HepG2 (cell line): ENCODE data around the gene EXPH5. TPM values are rescaled to one million over a fixed set of nuclear protein-coding genes. Genes with fewer than 3 reads are reported as not detected.
A peak's percentile ranks its signal among the peaks of the same experiment; 100 is the strongest.

Experiments
- HOXA3 ChIP-seq: sonication (generic); formaldehyde crosslinking; IDR thresholded peaks from 2 replicates; pipeline ENCODE4 v1.5.0; 2020; ENCODE audit warnings: missing genetic modification reagents
- HOXA7 ChIP-seq: sonication (generic); formaldehyde crosslinking; IDR thresholded peaks from 2 replicates; pipeline ENCODE4 v1.8.1; 2022; ENCODE audit warnings: mild to moderate bottlenecking, missing genetic modification reagents, moderate library complexity
- PAWR ChIP-seq: sonication (generic); formaldehyde crosslinking; IDR thresholded peaks from 2 replicates; pipeline ENCODE4 v1.4.0; 2020; ENCODE audit warnings: missing genetic modification reagents, mild to moderate bottlenecking, borderline replicate concordance
- PCBP1 ChIP-seq: fragments of 200-400 bp; formaldehyde crosslinking; IDR thresholded peaks from 2 replicates; pipeline ENCODE4 v1.6.1; 2017; ENCODE audit warnings: mild to moderate bottlenecking, low read depth, low read length, borderline replicate concordance
- RBFOX2 ChIP-seq: fragments of 200-400 bp; formaldehyde crosslinking; IDR thresholded peaks from 2 replicates; pipeline ENCODE4 v1.6.1; 2017; ENCODE audit warnings: low read depth, mild to moderate bottlenecking, low read length
- SAP130 ChIP-seq: IDR thresholded peaks from 2 replicates; pipeline ENCODE4 v1.6.1; 2016; ENCODE audit warnings: low read depth
- SOX5 ChIP-seq: IDR thresholded peaks from 2 replicates; pipeline ENCODE4 v1.6.1; 2016; ENCODE audit warnings: borderline replicate concordance
- TBX2 ChIP-seq: sonication (generic); formaldehyde crosslinking; IDR thresholded peaks from 2 replicates; pipeline ENCODE4 v1.5.0; 2020; ENCODE audit warnings: missing genetic modification reagents, mild to moderate bottlenecking, borderline replicate concordance
- TCF7 ChIP-seq: sonication (generic); IDR thresholded peaks from 2 replicates; pipeline ENCODE4 v1.6.1; 2016; ENCODE audit warnings: antibody characterized with exemption, low read depth
- THAP9 ChIP-seq: sonication (generic); formaldehyde crosslinking; IDR thresholded peaks from 2 replicates; pipeline ENCODE4; 2020; ENCODE audit warnings: missing genetic modification reagents, mild to moderate bottlenecking, borderline replicate concordance
- TRAFD1 ChIP-seq: sonication (generic); formaldehyde crosslinking; IDR thresholded peaks from 2 replicates; pipeline ENCODE4 v1.5.1; 2020; ENCODE audit warnings: missing genetic modification reagents, mild to moderate bottlenecking, borderline replicate concordance
- USF2 ChIP-seq, 2 experiments: sonication (generic) in 1 of 2; formaldehyde crosslinking in 1 of 2; IDR thresholded peaks; 2 replicates each; pipeline versions ENCODE4 v1.5.1 to v1.6.1; 2011 to 2020; ENCODE audit warnings: borderline replicate concordance in 1 of 2, low read depth in 1 of 2, low read length in 1 of 2, mild to moderate bottlenecking in 1 of 2, missing genetic modification reagents in 1 of 2, moderate library complexity in 1 of 2
- ZFP36 ChIP-seq: fragments of 150-350 bp; IDR thresholded peaks from 2 replicates; pipeline ENCODE4 v1.6.1; 2018; ENCODE audit warnings: borderline replicate concordance, low read length, low read depth; ENCODE audit not compliant: partially characterized antibody
- ZFP91 ChIP-seq: sonication (generic); formaldehyde crosslinking; IDR thresholded peaks from 2 replicates; pipeline ENCODE4 v1.9.0; 2022; ENCODE audit warnings: missing genetic modification reagents, mild to moderate bottlenecking, borderline replicate concordance
- ZIK1 ChIP-seq: sonication (generic); formaldehyde crosslinking; IDR thresholded peaks from 2 replicates; pipeline ENCODE4 v1.5.0; 2020; ENCODE audit warnings: mild to moderate bottlenecking, low read depth, missing genetic modification reagents, borderline replicate concordance
- ZNF264 ChIP-seq: sonication (generic); formaldehyde crosslinking; IDR thresholded peaks from 2 replicates; pipeline ENCODE4 v1.4.0; 2020; ENCODE audit warnings: missing genetic modification reagents
- ZNF343 ChIP-seq: sonication (generic); formaldehyde crosslinking; IDR thresholded peaks from 2 replicates; pipeline ENCODE4 v1.4.0; 2020; ENCODE audit warnings: mild to moderate bottlenecking, missing genetic modification reagents
- ZNF552 ChIP-seq: sonication (generic); formaldehyde crosslinking; IDR thresholded peaks from 2 replicates; pipeline ENCODE4 v1.9.0; 2022; ENCODE audit warnings: missing genetic modification reagents, mild to moderate bottlenecking, borderline replicate concordance
- ZNF674 ChIP-seq: sonication (generic); formaldehyde crosslinking; IDR thresholded peaks from 2 replicates; pipeline ENCODE4 v1.5.0; 2020; ENCODE audit warnings: low read depth, mild to moderate bottlenecking, missing genetic modification reagents
- ZNF772 ChIP-seq: sonication (generic); formaldehyde crosslinking; IDR thresholded peaks from 2 replicates; pipeline ENCODE4 v1.5.0; 2020; ENCODE audit warnings: mild to moderate bottlenecking, missing genetic modification reagents
- polyA plus RNA-seq, 8 experiments: library from polyadenylated mRNA; depleted of rRNA in 3 of 8; stranded (reverse) in 7 of 8; unstranded in 1 of 8; fragments of >200 nt; fragmentation: Illumina TruSeq in 4 of 8; extraction: Trizol in 4 of 8; gene quantifications; 2 replicates each; pipeline versions ENCODE4 v1.2.1 to v1.2.3, GENCODE V29; 2011 to 2016; ENCODE audit warnings: low read depth in 4 of 8, missing spikeins in 1 of 8, mixed read lengths in 1 of 8; ENCODE audit not compliant: insufficient read depth in 1 of 8
- total RNA-seq, 5 experiments: library from RNA; depleted of rRNA; stranded (reverse); fragments of >200 nt; fragmentation: Illumina TruSeq; extraction: Trizol; gene quantifications; 2 replicates each; pipeline ENCODE4 v1.2.3, GENCODE V29; 2016; ENCODE audit warnings: low read depth in 1 of 5

Gene EXPH5
- total and polyA plus RNA-seq, 2 of the 13 experiments (the other 11 are each of a cell fraction or from before 2014, with no cell fraction given): under 0.01 to 0.02 TPM

- no peak for TF ChIP-seq ZNF772 (CRISPR knock-in tag)
- TF ChIP-seq ZFP36: no peak
- 0 out of 2 replicates have a peak, but pooled peaks have one; percentile 19 for TF ChIP-seq SOX5 (CRISPR knock-in tag)
- 0 out of 2 replicates have a peak, but pooled peaks have one; percentile 24 for TF ChIP-seq THAP9 (CRISPR knock-in tag)
- TF ChIP-seq HOXA3: peak; percentile 82; the same call in 1 of the 2 replicates
- TF ChIP-seq PAWR (CRISPR knock-in tag): no peak
- no peak for TF ChIP-seq USF2 (IDR thresholded peaks at IDR 0.05; ENCODE audit: low read depth, low read length)
- no peak for TF ChIP-seq USF2 (CRISPR knock-in tag; IDR thresholded peaks at IDR 0.05; ENCODE audit: borderline replicate concordance)
- TF ChIP-seq ZNF674: no peak
- peak; percentile 94 for TF ChIP-seq SAP130 (CRISPR knock-in tag)
- TF ChIP-seq RBFOX2: peak; percentile 75
- no peak for TF ChIP-seq ZNF552 (CRISPR knock-in tag)
- TF ChIP-seq TBX2 (CRISPR knock-in tag): peak; percentile 37; the same call in 1 of the 2 replicates
- TF ChIP-seq TCF7: no peak
- no peak for TF ChIP-seq ZIK1 (CRISPR knock-in tag)
- TF ChIP-seq HOXA7 (CRISPR knock-in tag): no peak
- TF ChIP-seq ZNF343 (CRISPR knock-in tag): no peak
- TF ChIP-seq ZFP91 (CRISPR knock-in tag): peak; percentile 58; the same call in 1 of the 2 replicates
- 0 out of 2 replicates have a peak, but pooled peaks have one; percentile 45 for TF ChIP-seq TRAFD1 (CRISPR knock-in tag)
- no peak for TF ChIP-seq PCBP1
- TF ChIP-seq ZNF264 (CRISPR knock-in tag): no peak
Observed at GRCh38 chr11:108467091-108467823, 126.3 kb downstream of the EXPH5 start, which contains the start of gene C11orf65 (continued).
